CD8-positive, alpha-beta memory T cell (primary cell): Measurements from ENCODE around the gene HOXD10. TPM values are rescaled to one million over a fixed set of nuclear protein-coding genes. Genes with fewer than 3 reads are reported as not detected.

Experiments
- CTCF ChIA-PET: fragments of 350-600 bp; sonication (Branson Sonifier 250); formaldehyde crosslinking; loops from one replicate; lab custom pipeline; 2021; ENCODE audit warnings: antibody characterized with exemption; lab: Charles Lee
- POLR2A ChIA-PET: fragments of 350-600 bp; sonication (Branson Sonifier 250); formaldehyde crosslinking; loops from one replicate; lab custom pipeline; 2021; ENCODE audit warnings: antibody characterized with exemption; lab: Charles Lee
- DNase-seq, 5 donors: peaks; one replicate each; pipeline versions ENCODE4 v3.0.0 to v3.0.0-alpha.2; 2020 to 2022; ENCODE audit warnings: mixed read lengths in 1 of 5
- H3K27ac ChIP-seq: one replicate; pipeline ENCODE4 v1.7.0; 2013; ENCODE audit warnings: low read depth, mild to moderate bottlenecking, low read length, moderate library complexity
- H3K27me3 ChIP-seq: 2 replicates; pipeline ENCODE4 v1.7.0; 2013; ENCODE audit warnings: low read length, mild to moderate bottlenecking; ENCODE audit not compliant: insufficient read depth, poor library complexity, severe bottlenecking
- H3K36me3 ChIP-seq: 2 replicates; pipeline ENCODE4 v1.7.0; 2013; ENCODE audit warnings: mild to moderate bottlenecking, low read length, moderate library complexity; ENCODE audit not compliant: insufficient read depth
- H3K4me1 ChIP-seq: 2 replicates; pipeline ENCODE4 v1.7.0; 2013; ENCODE audit warnings: mild to moderate bottlenecking, low read length, moderate library complexity; ENCODE audit not compliant: insufficient read depth
- H3K4me3 ChIP-seq: 2 replicates; pipeline ENCODE4 v1.7.0; 2013; ENCODE audit warnings: mild to moderate bottlenecking, low read length
- H3K9me3 ChIP-seq: 2 replicates; pipeline ENCODE4 v1.7.0; 2013; ENCODE audit warnings: mild to moderate bottlenecking, low read length
- H3K27ac Mint-ChIP-seq, 8 donors: one replicate each; pipeline ENCODE4 v1.8.0; 2020 to 2021; ENCODE audit warnings: mixed read lengths in 8 of 8, mild to moderate bottlenecking in 6 of 8, inconsistent platforms in 3 of 8, moderate library complexity in 3 of 8
- H3K27me3 Mint-ChIP-seq, 2 donors: one replicate each; pipeline ENCODE4 v1.8.0; 2020 to 2021; ENCODE audit warnings: mixed read lengths in 2 of 2, mild to moderate bottlenecking in 1 of 2, moderate library complexity in 1 of 2
- H3K36me3 Mint-ChIP-seq, 3 donors: one replicate each; pipeline ENCODE4 v1.8.0; 2020 to 2021; ENCODE audit warnings: mixed read lengths in 3 of 3, inconsistent platforms in 1 of 3, mild to moderate bottlenecking in 1 of 3
- H3K4me1 Mint-ChIP-seq, 3 donors: one replicate each; pipeline ENCODE4 v1.8.0; 2020 to 2021; ENCODE audit warnings: mixed read lengths in 3 of 3, inconsistent platforms in 1 of 3, mild to moderate bottlenecking in 1 of 3
- H3K4me3 Mint-ChIP-seq, 7 donors: one replicate each; pipeline ENCODE4 v1.8.0; 2020 to 2021; ENCODE audit warnings: mixed read lengths in 7 of 7, mild to moderate bottlenecking in 6 of 7, moderate library complexity in 4 of 7, inconsistent platforms in 2 of 7
- H3K9me3 Mint-ChIP-seq, 5 donors: one replicate each; pipeline ENCODE4 v1.8.0; 2020 to 2022; ENCODE audit warnings: mixed read lengths in 5 of 5, mild to moderate bottlenecking in 3 of 5, moderate library complexity in 2 of 5, inconsistent platforms in 1 of 5
- polyA plus RNA-seq: library from polyadenylated mRNA; unstranded; fragments of 300-500 nt; fragmentation: Illumina TruSeq; gene quantifications from one replicate; pipeline ENCODE4 v1.2.3, GENCODE V29; 2021
- total RNA-seq, 2 experiments: library from RNA; stranded (reverse); gene quantifications; one replicate each; pipeline ENCODE4 v1.2.3, GENCODE V29; 2021

Gene HOXD10
- total RNA-seq: not detected
- not detected for polyA plus RNA-seq

GRCh38 chr2:176115883-176116813 is at the start of gene HOXD10:
Gene HOXD10, plus strand, starts transcription at chr2:176116778. Its CDS starts 56 bp downstream, at chr2:176116834.
- Histone ChIP-seq H3K27ac (no peak within 1 kb of the TSS), H3K4me3 (no peak within 1 kb of the TSS), H3K27me3 (peaks cover 97% of the 10 kb centered on the region), H3K4me1 (no peaks in the 10 kb centered on the region), H3K36me3 (no peaks in the 10 kb centered on the region), H3K9me3 (no peaks in the 10 kb centered on the region)
- POLR2A ChIA-PET: no interaction called here
- no peak for DNase-seq
- H3K4me3 Mint-ChIP-seq: peak within 1 kb of the TSS in 1 of 7 donors; percentile 57
- CTCF ChIA-PET: no interaction called here
- H3K27ac Mint-ChIP-seq: peak within 1 kb of the TSS in 3 of 8 donors; percentile 19 to 86 (median 74)
- peaks cover 2 to 13% (median 4%) of the 10 kb centered on the region in 3 donors for H3K4me1 Mint-ChIP-seq
- H3K9me3 Mint-ChIP-seq: peaks cover 0 to 22% (median 8%) of the 10 kb centered on the region in 5 donors
- H3K27me3 Mint-ChIP-seq: peaks cover 93 to 95% of the 10 kb centered on the region in 2 donors
- H3K36me3 Mint-ChIP-seq: peaks cover 0 to 3% (median 0%) of the 10 kb centered on the region in 3 donors

- H3K27ac Mint-ChIP-seq: no peak overlapping the region
- H3K27ac ChIP-seq: no peak overlapping the region
- CTCF ChIA-PET: no interaction called here
These were observed 48.8 kb upstream of the HOXD10 start for GRCh38 chr2:176067589-176068418.

GRCh38 chr2:176068419-176068832 is 48.2 kb upstream of the HOXD10 start:
- no peak for DNase-seq
- Histone ChIP-seq H3K4me1 (no peaks in the 10 kb centered on the region), H3K36me3 (no peaks in the 10 kb centered on the region), H3K27ac (no peak overlapping the region), H3K27me3 (peaks cover 52% of the 10 kb centered on the region), H3K4me3 (no peak overlapping the region), H3K9me3 (no peaks in the 10 kb centered on the region)
- peak overlapping the region in 1 of 8 donors; percentile 11 for H3K27ac Mint-ChIP-seq
- peaks cover 0 to 4% (median 0%) of the 10 kb centered on the region in 5 donors for H3K9me3 Mint-ChIP-seq
- ChIA-PET POLR2A (no interaction called here), CTCF (no interaction called here)
- peak overlapping the region in 1 of 7 donors; percentile 32 for H3K4me3 Mint-ChIP-seq
- H3K4me1 Mint-ChIP-seq: peaks cover 2 to 17% (median 9%) of the 10 kb centered on the region in 3 donors
- no peaks in the 10 kb centered on the region for H3K36me3 Mint-ChIP-seq
- H3K27me3 Mint-ChIP-seq: peaks cover 80 to 86% of the 10 kb centered on the region in 2 donors

More at GRCh38 chr2:176067589-176068418, 48.8 kb upstream of the HOXD10 start:
- Histone ChIP-seq H3K9me3 (no peaks in the 10 kb centered on the region), H3K4me1 (no peaks in the 10 kb centered on the region), H3K27me3 (peaks cover 46% of the 10 kb centered on the region), H3K36me3 (no peaks in the 10 kb centered on the region), H3K4me3 (no peak overlapping the region)
- peaks cover 0 to 4% (median 0%) of the 10 kb centered on the region in 5 donors for H3K9me3 Mint-ChIP-seq
- POLR2A ChIA-PET: no interaction called here
- no peak for DNase-seq
- peak overlapping the region in 2 of 7 donors; percentile 5 to 37 for H3K4me3 Mint-ChIP-seq
- no peaks in the 10 kb centered on the region for H3K36me3 Mint-ChIP-seq
- H3K27me3 Mint-ChIP-seq: peaks cover 75 to 85% of the 10 kb centered on the region in 2 donors
- peaks cover 0 to 17% (median 9%) of the 10 kb centered on the region in 3 donors for H3K4me1 Mint-ChIP-seq

GRCh38 chr2:176071330-176072291 is 45.0 kb upstream of the HOXD10 start:
- Mint-ChIP-seq H3K36me3 (no peaks in the 10 kb centered on the region), H3K4me3 (no peak overlapping the region), H3K27me3 (peaks cover 88 to 91% of the 10 kb centered on the region in 2 donors), H3K27ac (no peak overlapping the region), H3K9me3 (peaks cover 4 to 17% (median 13%) of the 10 kb centered on the region in 5 donors), H3K4me1 (peaks cover 2 to 17% (median 3%) of the 10 kb centered on the region in 3 donors)
- ChIA-PET POLR2A (no interaction called here), CTCF (no interaction called here)
- H3K4me1 ChIP-seq: no peaks in the 10 kb centered on the region
- H3K36me3 ChIP-seq: no peaks in the 10 kb centered on the region
- DNase-seq: no peak
- H3K9me3 ChIP-seq: no peaks in the 10 kb centered on the region
- H3K27me3 ChIP-seq: peaks cover 74% of the 10 kb centered on the region
- H3K27ac ChIP-seq: no peak overlapping the region
- no peak overlapping the region for H3K4me3 ChIP-seq

GRCh38 chr2:176072292-176072669 is 44.3 kb upstream of the HOXD10 start:
- H3K4me1 ChIP-seq: no peaks in the 10 kb centered on the region
- POLR2A ChIA-PET: no interaction called here
- H3K36me3 Mint-ChIP-seq: no peaks in the 10 kb centered on the region
- H3K27me3 ChIP-seq: peaks cover 76% of the 10 kb centered on the region
- no peak overlapping the region for H3K27ac Mint-ChIP-seq
- H3K4me3 Mint-ChIP-seq: no peak overlapping the region
- H3K27ac ChIP-seq: no peak overlapping the region
- H3K9me3 ChIP-seq: no peaks in the 10 kb centered on the region
- peaks cover 5 to 22% (median 15%) of the 10 kb centered on the region in 5 donors for H3K9me3 Mint-ChIP-seq
- CTCF ChIA-PET: no interaction called here
- H3K4me3 ChIP-seq: no peak overlapping the region
- peaks cover 91 to 96% of the 10 kb centered on the region in 2 donors for H3K27me3 Mint-ChIP-seq
- H3K36me3 ChIP-seq: no peaks in the 10 kb centered on the region
- H3K4me1 Mint-ChIP-seq: peaks cover 2 to 16% (median 3%) of the 10 kb centered on the region in 3 donors
- DNase-seq: no peak

- H3K4me3 ChIP-seq: no peak overlapping the region
These were observed 43.4 kb upstream of the HOXD10 start for GRCh38 chr2:176072951-176073904.

More at GRCh38 chr2:176072951-176073904, 43.4 kb upstream of the HOXD10 start:
- Histone ChIP-seq H3K9me3 (no peaks in the 10 kb centered on the region), H3K27ac (no peak overlapping the region), H3K27me3 (peaks cover 73% of the 10 kb centered on the region), H3K4me1 (no peaks in the 10 kb centered on the region), H3K36me3 (no peaks in the 10 kb centered on the region)
- Mint-ChIP-seq H3K9me3 (peaks cover 8 to 24% (median 17%) of the 10 kb centered on the region in 5 donors), H3K4me3 (no peak overlapping the region), H3K36me3 (no peaks in the 10 kb centered on the region), H3K4me1 (peaks cover 2 to 7% (median 3%) of the 10 kb centered on the region in 3 donors), H3K27ac (peak overlapping the region in 1 of 8 donors; percentile 40), H3K27me3 (peaks cover 84 to 92% of the 10 kb centered on the region in 2 donors)
- no peak for DNase-seq
- POLR2A ChIA-PET: no interaction called here
- CTCF ChIA-PET: interaction anchor here (1.5 kb wide), 1 partner anchor 54 kb away, joined by 5 read pairs; no protein-coding TSS in a partner anchor
